Heart left ventricle (tissue), 16 donors: Measurements from ENCODE around the gene RELCH. TPM values are rescaled to one million over a fixed set of nuclear protein-coding genes. Genes with fewer than 3 reads are reported as not detected.

ENCODE experiments used
- ATAC-seq, 4 donors: fragments of 200-7000 bp; cut with Tn5 transposase; one replicate each; pipeline ENCODE4 v1.9.1; 2020 to 2022; ENCODE audit warnings: moderate library complexity in 4 of 4, mild to moderate bottlenecking in 3 of 4, moderate number of reproducible peaks in 1 of 4
- DNase-seq, 5 donors: peaks; one replicate each; pipeline ENCODE4 v3.0.0-alpha.2; 2020
- H3K27ac ChIP-seq, 12 donors: fragments of 200-600 bp; sonication (generic) in 4 of 12; one replicate each; pipeline versions ENCODE4 v1.5.0 to v1.8.0; 2016 to 2022; ENCODE audit warnings: mild to moderate bottlenecking in 2 of 12
- H3K27me3 ChIP-seq, 9 donors: fragments of 200-600 bp; sonication (generic) in 2 of 9; one replicate each; pipeline versions ENCODE4 v1.5.1 to v1.8.0; 2016 to 2022; ENCODE audit warnings: mild to moderate bottlenecking in 3 of 9
- H3K36me3 ChIP-seq, 9 donors: fragments of 200-600 bp; sonication (generic) in 2 of 9; one replicate each; pipeline versions ENCODE4 v1.5.0 to v1.8.0; 2018 to 2022; ENCODE audit warnings: mild to moderate bottlenecking in 2 of 9
- H3K4me1 ChIP-seq, 12 donors: fragments of 200-600 bp; sonication (generic) in 4 of 12; one replicate each; pipeline versions ENCODE4 v1.5.0 to v1.8.0; 2016 to 2022; ENCODE audit warnings: mild to moderate bottlenecking in 3 of 12
- H3K4me3 ChIP-seq, 12 donors: fragments of 200-600 bp; sonication (generic) in 4 of 12; one replicate each; pipeline versions ENCODE4 v1.5.0 to v1.8.0; 2017 to 2022; ENCODE audit warnings: mild to moderate bottlenecking in 9 of 12, moderate library complexity in 4 of 12
- H3K9me3 ChIP-seq, 12 donors: fragments of 200-600 bp; sonication (generic) in 4 of 12; one replicate each; pipeline versions ENCODE4 v1.5.0 to v1.8.0; 2016 to 2022; ENCODE audit warnings: mild to moderate bottlenecking in 1 of 12
- CTCF ChIP-seq, 12 donors: fragments of 200-600 bp; sonication (generic) in 4 of 12; IDR thresholded peaks; one replicate each; pipeline versions ENCODE4 v1.5.0 to v1.8.0; 2018 to 2022; ENCODE audit warnings: antibody characterized with exemption in 12 of 12, mild to moderate bottlenecking in 5 of 12
- POLR2A ChIP-seq, 2 donors: fragments of 450-650 bp; IDR thresholded peaks; one replicate each; pipeline ENCODE4 v1.6.1; 2017; ENCODE audit warnings: antibody characterized with exemption in 2 of 2, mild to moderate bottlenecking in 2 of 2, moderate library complexity in 2 of 2
- WGBS, 4 donors: extraction: QIAGEN DNeasy Blood & Tissue Kit in 2 of 4; methylation state at CpG; one replicate each; pipeline versions ENCODE4 v1.1.5 to v1.1.7; 2013 to 2018; 5-methylcytosine and 5-hydroxymethylcytosine counted together
- intact Hi-C, 10 donors: fragments of 100-400 bp; cut with DNase I; formaldehyde crosslinking; loops; one replicate each; pipeline versions ENCODE4 v1.11.1 to v1.14.2; 2022
- polyA plus RNA-seq, 2 donors: library from polyadenylated mRNA; stranded (reverse); fragments of 200-250 nt; gene quantifications; one replicate each; pipeline ENCODE4 v1.2.3, GENCODE V29; 2013
- total RNA-seq, 9 donors: library from RNA; depleted of rRNA in 2 of 9; stranded (reverse); fragments of >200 nt in 2 of 9; fragmentation: NEBNext Ultra II Directional in 3 of 9; extraction: Animal tissue kit (Norgen Biotek cat#: 25700) in 3 of 9; gene quantifications; one replicate each; pipeline versions ENCODE4 v1.1.0 to v1.2.4, GENCODE V29; 2016 to 2023
- donor health status: ischemic (EF 13 %, LVEDD 7.1; RV severe dilation, severe dysfunction).
- donor health status: healthy with polysubstance abuse.
- donor health status: DM: no; HTN: yes; CAD: no.
- donor health status: DM: no; HTN: no; CAD: no.
- donor health status: ischemic (EF 25% LVEDD 6.9; RV normal size, moderate dysfunction).
- donor health status: ischemic (EF 25% LVEDD 5.7; RV mildly dilated, moderate dysfunction).
- donor health status: healthy.
- donor health status: DM: yes; HTN: yes; CAD: no.
- donor health status: ischemic (EF 35%, LVEDD 5.7; RV mildly dilated, moderate dysfunction).
- donor health status: nonischemic (EF 11% LVEDD 7.7; RV severe dilation, severe dysfunction).
- donor health status: DM: yes; HTN: yes; CAD: no.
- donor health status: PGD.
- donor health status: ischemic (EF 29% LVEDD 5.4; RV normal size, mild dysfunction).
- donor health status: nonischemic (EF 23%, LVEDD 6.1; RV moderate dilation, normal function).

RELCH gene
- total and polyA plus RNA-seq, 11 donors: 7.4 to 24.8 (median 14.3) TPM

- Histone ChIP-seq H3K4me3 (no peak overlapping the region), H3K27ac (no peak overlapping the region), H3K4me1 (peaks cover 0 to 41% (median 1%) of the 10 kb centered on the region in 12 donors), H3K36me3 (peaks cover 0 to 85% (median 47%) of the 10 kb centered on the region in 9 donors), H3K27me3 (no peaks in the 10 kb centered on the region), H3K9me3 (no peaks in the 10 kb centered on the region)
- no peak for DNase-seq
- ATAC-seq: no peak
- WGBS, 4 donors: 92 to 96% (median 95%) methylated on average over 2 of the region's 2 CpGs
- TF ChIP-seq POLR2A (IDR thresholded peaks at IDR 0.05) (no peak), CTCF (IDR thresholded peaks at IDR 0.05) (no peak)
- intact Hi-C loops: no loop called here
Measured at GRCh38 chr18:62289047-62289446, 102.0 kb downstream of the RELCH start.

DNA sequence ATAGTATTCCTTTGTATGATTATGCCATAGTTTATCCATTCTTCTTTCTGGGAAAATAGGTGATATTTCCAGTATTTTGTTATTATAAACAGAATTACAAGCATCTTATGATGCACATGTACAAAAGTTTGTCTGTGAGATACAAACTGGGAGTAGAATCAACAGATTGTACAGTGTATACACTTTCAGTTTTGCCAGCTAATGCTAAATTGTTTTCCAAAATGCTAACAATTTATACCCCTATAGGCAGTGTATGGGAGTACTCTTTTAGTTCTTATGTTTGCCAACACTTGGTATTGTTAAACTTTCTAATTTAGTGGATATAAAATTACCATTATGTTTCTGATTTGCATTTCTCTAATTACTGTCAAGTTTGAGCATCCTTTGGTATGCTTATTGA is 107.0 kb downstream of the RELCH start:
- Histone ChIP-seq H3K4me1 (peaks cover 0 to 12% (median 0%) of the 10 kb centered on the region in 12 donors), H3K36me3 (peaks cover 0 to 75% (median 34%) of the 10 kb centered on the region in 9 donors), H3K4me3 (no peak overlapping the region), H3K27ac (no peak overlapping the region), H3K27me3 (no peaks in the 10 kb centered on the region), H3K9me3 (no peaks in the 10 kb centered on the region)
- DNase-seq (no peak), ATAC-seq (no peak)
- TF ChIP-seq CTCF (IDR thresholded peaks at IDR 0.05) (no peak), POLR2A (IDR thresholded peaks at IDR 0.05) (no peak)
- intact Hi-C loops: no loop called here

GRCh38 chr18:62300359-62300963 is 113.4 kb downstream of the RELCH start:
- no peak overlapping the region for H3K4me3 ChIP-seq
- no peaks in the 10 kb centered on the region for H3K27me3 ChIP-seq
- 93 to 94% (median 93%) methylated on average over 3 of the region's 3 CpGs for WGBS, 4 donors
- no peaks in the 10 kb centered on the region for H3K9me3 ChIP-seq
- H3K4me1 ChIP-seq: no peaks in the 10 kb centered on the region
- DNase-seq (no peak), ATAC-seq (no peak)
- TF ChIP-seq CTCF (IDR thresholded peaks at IDR 0.05) (no peak), POLR2A (IDR thresholded peaks at IDR 0.05) (no peak)
- peaks cover 0 to 88% (median 64%) of the 10 kb centered on the region in 9 donors for H3K36me3 ChIP-seq
- no peak overlapping the region for H3K27ac ChIP-seq
- intact Hi-C loops: no loop called here

GRCh38 chr18:62301322-62301721 is 114.3 kb downstream of the RELCH start:
- intact Hi-C loops: no loop called here
- peaks cover 0 to 96% (median 66%) of the 10 kb centered on the region in 9 donors for H3K36me3 ChIP-seq
- H3K27me3 ChIP-seq: no peaks in the 10 kb centered on the region
- no peak for ATAC-seq
- 94 to 100% (median 95%) methylated on average over 1 of the region's 1 CpG for WGBS, 4 donors
- TF ChIP-seq CTCF (IDR thresholded peaks at IDR 0.05): no peak
- no peak for TF ChIP-seq POLR2A (IDR thresholded peaks at IDR 0.05)
- H3K4me3 ChIP-seq: no peak overlapping the region
- no peak overlapping the region for H3K27ac ChIP-seq
- no peaks in the 10 kb centered on the region for H3K9me3 ChIP-seq
- no peaks in the 10 kb centered on the region for H3K4me1 ChIP-seq
- no peak for DNase-seq
